Ureter (tissue), 1 donor: ENCODE results near the gene AP1G2. TPM values are rescaled to one million over a fixed set of nuclear protein-coding genes. Genes with fewer than 3 reads are reported as not detected.
A peak's percentile ranks its signal among the peaks of the same experiment; 100 is the strongest.

Source experiments
- DNase-seq: peaks from one replicate; pipeline ENCODE4 v3.0.0-alpha.2; 2020; ENCODE audit warnings: low spot score
- total RNA-seq: library from RNA; stranded (reverse); gene quantifications from one replicate; pipeline ENCODE4 v1.2.4, GENCODE V29; 2023
- donor health status: DM: yes; HTN: yes; CAD: no.

The AP1G2 gene
- total RNA-seq, 1 donor from 2014 or later: 248 TPM

DNA sequence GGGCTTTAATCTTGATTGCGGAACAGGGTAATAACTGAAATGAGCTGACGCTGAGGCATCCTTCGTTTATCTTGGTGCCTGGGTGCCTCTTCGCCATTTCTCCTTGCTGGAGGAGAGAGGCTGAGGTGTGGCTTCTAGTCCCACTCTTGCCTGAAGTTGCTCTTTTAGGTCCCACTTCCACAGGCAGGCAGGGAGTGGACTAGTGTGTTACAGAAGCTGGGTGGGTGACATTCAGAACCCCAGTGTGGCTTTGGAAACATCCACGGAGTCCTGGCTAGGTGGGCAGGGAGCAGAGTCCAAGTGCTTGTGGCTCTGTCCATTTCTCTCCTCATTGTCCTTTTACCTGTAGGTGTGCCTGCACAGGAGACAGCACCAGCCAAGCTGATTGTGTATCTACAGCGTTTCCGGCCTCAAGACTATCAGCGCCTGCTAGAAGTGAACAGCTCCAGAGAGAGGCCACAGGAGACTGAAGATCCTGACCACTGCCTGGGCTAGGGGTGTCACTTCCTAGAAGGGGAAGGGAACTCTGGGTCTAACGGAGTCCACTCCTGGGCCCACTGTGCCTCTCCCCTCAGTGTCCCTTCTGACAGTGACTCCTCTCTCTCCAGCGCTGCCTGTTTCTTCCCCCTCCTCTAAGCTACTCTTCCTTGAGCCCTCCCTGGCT lies 9.1 kb downstream of the AP1G2 start:
- DNase-seq: no peak

DNA sequence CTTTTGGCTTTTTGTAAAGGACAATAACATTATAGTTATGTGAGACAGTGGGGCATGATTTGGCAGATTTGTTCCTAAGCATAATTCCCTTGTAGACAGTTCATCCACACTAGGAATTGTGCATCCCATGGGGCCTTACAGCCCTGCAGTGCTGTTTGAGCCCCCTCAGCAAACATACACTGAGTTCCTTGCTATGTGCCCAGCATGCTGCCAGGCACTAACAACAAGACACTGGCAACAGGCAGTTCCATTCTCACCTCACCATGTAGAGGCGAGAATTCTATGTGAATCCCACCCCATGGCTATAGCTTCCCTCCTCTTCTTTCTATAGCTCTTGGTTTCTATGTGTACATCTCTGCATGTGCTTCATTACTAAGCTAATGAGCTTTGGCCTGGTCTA lies 9.6 kb downstream of the AP1G2 start:
- no peak for DNase-seq

DNA sequence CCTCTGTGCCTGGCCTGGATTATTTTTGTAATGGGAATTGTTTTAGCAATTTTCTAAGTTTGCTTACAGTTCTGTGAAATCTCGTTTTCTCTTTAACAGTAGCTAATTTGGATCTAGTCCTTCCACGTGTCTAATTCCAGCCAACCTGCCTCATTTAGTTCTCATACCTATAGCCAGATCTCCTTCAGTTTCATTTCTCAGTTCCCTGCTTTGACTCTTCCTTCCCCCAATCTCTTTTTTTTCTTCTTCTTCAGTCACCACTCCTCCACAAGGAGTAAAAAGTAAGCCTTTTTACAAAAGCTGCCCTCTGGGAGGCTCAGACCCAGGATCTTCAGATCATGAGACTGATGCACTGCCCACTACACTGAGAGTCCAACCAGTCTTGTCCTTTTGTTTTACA lies 10.1 kb downstream of the AP1G2 start:
- DNase-seq: no peak

DNA sequence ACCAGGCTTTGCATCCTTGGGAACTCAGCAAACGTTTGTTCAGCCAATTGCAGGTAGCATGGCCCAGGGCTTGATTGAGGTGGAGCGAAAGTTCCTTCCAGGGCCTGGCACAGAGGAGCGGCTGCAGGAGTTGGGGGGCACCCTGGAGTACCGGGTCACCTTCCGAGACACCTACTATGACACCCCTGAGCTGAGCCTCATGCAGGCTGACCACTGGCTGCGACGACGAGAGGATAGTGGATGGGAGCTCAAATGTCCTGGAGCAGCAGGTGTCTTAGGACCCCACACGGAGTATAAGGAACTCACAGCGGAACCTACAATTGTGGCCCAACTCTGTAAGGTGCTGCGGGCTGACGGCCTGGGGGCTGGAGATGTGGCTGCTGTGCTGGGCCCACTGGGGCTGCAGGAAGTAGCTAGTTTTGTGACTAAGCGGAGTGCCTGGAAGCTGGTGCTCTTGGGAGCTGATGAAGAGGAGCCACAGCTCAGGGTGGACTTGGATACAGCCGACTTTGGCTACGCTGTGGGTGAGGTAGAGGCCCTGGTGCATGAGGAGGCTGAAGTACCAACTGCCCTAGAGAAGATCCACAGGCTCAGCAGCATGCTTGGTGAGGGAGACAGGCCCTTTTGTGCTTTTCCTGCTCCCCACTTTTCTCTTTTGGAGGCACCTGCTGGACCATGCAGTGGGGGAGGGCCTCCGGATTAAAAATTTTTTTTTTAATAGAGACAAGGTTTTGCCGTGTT lies 10.7 kb downstream of the AP1G2 start:
- DNase-seq: no peak

DNA sequence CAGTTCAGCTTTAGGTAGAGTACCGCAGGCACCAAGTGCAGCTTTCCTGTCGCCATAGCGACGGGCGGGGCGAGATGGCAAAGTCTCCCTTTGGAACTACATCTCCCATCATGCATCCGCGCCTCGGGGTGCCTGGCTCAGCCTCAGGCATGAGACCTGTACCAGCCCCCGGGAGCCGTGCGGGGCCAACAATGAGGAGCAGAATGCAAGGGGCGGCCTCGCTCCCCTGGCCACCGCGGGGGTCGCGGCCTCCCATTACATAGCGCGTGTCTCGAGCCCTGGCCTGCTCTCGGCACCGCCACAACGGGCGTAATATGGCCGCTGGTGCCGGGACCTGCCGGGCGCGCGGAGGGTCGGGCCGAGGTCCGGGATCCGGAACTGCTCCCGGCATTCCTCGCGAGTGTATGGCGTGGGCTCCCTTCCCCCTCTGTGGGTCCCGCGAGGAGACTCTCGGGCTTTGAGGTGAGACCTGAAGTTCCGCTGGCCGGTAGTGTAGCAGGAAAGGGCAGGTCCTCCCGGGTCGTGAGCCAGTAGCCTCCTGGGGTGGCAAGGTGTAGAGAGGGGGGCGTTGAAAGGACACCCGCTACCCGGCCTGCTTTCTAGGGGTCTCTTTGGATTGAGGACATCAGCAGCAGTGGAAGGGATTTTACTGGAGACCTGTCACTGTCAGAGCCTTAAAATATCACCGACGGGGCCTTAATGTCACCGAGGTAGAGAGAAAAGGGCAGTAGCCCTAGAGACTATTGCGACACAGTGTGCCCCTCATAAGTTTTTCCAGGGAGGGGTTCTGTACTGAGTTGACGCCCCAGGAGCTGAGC lies 11.5 kb downstream of the AP1G2 start, which contains the start of gene THTPA:
Gene THTPA, plus strand, starts transcription at position 390 of the 818 bp plus-strand sequence. CDS start 487 bp downstream, outside the sequence.
- DNase-seq: peak; percentile 92

DNA sequence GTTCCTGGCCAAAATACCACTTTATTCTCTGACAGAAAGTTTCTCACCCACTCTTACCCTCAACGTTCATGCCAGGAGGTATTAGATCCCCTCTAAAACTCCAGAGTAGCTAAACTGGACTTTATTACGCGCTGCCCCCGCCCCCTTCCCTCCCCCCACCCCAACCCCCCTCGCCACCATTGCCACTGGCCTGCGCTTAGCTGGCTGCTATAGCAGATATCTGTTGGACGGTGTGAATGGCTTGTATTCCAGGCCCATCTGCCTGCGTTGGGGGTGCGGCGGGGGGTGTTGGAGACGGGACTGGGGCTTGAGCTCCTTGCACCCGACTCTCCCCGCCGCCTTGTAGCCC lies 12.1 kb downstream of the AP1G2 start:
- DNase-seq: no peak

DNA sequence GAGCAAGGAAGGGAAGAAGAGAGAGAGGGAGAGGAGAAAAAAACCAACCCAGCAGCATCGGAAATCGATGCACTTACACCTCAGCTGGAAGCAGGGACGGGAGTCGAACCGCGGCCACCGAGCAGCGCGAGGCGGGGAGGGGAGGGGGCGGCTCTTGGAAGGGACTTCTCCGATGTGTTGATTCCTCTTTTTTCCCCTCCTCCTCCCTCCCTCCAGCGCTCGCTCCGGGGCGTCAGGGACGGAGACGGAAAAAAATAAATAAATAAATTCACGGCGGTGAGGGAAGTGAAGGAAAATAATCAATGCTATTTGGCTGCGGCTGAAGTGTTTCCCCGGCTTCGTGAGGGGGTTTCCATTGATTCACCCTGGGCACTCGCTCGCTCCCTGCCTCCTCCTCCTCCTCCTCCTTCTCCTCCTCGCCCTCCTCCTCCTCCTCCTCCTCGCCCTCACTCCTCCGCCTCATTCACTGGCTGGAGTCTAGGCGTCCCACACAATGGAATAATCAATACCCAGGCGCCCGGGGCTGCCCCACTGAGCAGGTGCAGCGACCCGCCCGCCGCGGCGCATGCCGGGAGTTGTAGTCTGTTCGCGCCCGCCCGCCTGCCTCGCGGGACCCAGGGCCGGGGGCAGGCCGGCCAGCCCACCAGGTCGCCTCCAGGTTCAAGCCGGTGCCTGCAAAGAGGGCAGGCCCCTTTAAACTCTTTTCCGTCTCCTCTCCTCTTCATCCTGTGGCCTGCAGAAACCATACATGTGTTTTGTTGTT lies 16.1 kb downstream of the AP1G2 start, which contains the start of gene ZFHX2:
Gene ZFHX2, minus strand, starts transcription at position 500 of the 763 bp plus-strand sequence. CDS start 16,440 bp downstream, outside the sequence.
- no peak for DNase-seq

DNA sequence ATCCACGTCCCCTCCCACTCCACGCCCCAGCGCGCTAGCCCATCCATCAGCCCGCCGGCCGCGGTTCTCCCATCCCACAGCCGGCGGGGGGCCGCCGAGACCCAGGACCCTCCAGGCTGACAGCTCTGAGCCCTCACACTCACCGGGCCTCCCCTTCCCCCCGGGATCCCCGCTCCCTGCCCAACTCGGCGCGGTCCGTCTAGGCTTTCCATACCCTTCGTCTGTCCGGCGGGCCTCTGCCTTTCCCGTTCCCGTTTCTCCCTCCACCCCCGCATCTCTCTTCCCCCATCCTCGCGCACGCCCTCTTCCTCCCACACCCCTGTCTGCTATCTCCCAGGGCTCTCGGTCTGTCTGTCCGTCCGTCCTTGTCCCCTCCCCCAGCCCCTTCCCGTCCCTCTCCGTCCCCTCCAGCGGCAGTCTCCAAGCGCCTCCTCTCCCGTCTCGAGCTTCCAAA lies 16.8 kb downstream of the AP1G2 start:
- DNase-seq: no peak

DNA sequence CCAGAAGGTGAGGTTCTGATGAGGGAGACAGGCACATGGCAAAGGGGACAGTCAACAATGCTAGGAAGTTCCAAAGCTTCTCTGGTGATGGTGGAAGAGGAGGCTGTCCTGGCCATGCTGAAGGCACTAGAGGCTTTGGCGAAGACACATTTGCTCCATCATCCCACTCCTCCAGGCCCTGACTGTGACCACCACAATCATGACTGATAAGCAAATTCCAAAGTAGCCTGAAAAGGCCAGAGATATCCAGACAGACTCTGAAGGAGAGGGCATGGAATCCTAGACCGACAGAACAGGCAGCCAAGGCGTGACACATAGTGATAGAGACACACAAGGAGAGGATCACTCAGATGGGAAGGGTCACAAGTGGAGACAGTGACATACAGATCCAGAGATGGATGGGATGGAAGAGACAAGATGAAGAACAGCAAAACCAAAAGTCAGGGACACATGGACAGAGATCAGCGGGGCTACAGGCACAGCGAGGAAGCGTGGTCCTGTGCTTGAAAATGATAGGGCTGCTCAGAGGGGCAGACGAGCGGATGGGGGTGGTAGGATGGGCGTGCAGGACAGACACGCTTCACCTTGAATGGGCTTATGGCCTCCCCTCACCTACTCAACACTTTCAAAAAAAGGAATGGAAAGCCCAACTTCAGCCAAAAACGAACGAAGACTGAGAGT lies 17.3 kb downstream of the AP1G2 start:
- no peak for DNase-seq

DNA sequence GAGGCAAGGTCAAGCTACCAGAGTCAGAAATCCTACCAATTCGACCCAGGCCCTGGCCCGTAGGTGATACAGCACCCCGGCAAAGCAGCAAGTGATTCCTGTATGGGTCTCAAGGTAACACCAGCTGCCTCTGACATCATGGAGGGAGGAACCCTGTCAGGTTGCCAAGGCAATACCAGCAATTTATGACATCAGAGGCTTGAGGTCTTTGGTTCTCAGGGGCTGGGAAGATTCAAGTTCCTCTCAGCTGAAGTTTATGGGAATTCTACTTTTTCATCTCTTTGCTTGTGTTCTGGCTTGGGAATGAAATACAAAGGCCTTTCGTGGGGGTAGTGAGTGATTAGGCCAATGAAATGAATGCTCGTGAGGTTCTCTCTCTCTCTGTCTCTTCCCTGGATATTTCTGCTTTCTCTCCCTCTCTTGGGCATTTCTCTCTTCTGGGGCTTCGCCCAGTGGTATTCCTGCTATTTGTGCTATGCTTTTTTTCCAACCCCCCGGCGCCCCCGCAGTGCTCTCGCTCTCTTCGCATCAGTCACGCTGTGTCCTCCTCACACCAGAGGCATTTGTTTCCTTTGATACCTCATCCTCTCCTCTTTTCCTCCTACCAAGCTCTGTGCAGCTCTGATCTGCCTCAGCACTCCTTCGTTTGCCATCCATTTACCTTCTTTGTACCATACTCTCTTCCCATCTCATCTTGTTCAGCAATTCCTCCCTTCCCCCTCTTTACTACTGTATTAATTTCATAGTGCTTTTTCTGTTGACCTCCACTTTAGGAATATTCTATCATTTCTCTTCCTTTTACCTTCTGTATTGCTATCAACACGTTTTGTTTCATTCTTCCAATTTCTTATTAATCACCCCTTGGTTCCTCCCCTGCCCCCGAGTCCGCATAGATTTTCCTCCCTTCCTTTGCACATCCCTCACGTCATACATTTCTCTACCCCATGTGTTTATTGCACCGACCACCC lies 19.0 kb downstream of the AP1G2 start:
- no peak for DNase-seq

DNA sequence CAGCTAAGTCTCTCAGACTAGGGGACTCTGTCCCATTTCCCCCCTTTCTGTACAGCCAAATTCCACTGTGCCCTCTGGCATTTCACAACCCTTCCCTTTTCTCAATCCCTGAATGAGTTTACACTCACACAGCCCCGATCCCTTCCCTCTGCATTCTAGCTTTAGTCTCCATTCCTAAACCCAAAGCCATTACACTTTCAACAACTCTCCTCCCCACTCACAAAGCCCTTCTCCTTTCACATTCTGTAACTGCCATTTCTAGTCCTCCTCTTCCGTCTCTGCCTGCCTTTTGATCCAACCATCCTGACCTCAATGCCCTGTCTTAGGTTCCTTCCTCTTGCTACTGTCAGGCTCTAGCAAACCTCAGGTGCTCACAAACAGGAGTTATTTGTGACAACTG lies 19.7 kb downstream of the AP1G2 start:
- DNase-seq: no peak

DNA sequence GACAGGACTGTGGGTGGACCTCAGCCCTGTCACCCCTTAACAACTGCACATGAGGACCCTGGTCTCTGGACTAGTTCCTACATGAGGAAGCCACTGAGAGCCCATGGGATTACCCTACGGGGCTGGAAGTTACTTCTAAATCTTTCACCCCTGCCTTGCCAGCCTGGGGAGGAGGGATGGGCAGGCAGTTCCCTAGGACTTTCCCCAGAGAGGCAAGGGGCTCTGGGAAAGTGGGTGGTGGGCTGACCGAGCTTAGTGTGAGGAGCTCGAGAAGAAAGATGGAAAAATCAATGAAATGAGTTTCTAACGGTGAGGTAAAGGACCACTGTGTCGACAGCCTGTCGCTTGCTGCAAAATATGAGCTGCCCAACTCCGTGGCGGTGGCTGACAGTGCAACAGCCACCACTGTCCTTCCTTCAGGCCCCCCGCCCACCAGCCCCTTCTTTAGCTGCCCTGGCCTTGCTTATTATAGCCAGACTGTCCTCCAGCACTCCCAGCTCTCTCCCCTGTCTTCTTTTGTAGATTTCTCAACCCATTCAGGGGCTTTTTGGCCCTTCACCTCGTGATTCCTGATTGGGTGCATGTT lies 21.0 kb downstream of the AP1G2 start:
- DNase-seq: no peak

DNA sequence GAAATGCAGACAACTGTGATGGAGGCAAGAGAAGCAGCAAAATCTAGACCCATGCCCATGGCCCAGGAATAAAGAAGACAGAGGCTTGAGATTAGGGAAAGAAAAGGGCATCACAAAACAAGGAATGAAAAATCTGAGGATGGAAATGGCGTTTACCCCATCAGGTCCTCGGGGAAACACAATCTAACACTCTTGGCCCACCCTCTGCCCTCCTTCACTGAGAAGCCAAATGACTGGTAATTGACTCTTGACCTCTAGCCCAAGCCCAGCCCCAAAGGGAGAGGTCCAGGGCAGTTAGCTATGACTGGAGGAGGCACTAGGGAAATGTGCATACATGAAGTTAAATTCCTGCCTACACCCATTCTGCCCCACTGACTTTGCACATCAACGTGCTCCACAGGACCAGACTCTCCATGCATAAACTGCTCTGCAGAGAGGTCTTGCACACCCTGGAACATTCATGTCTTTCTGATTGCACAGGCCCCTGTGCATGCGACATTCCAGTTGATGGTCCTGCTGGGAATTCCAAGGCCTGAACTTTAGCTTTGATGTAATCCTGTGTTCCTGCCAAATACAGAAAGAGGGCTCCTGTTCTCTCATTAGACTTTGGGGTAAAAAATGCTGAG lies 21.7 kb downstream of the AP1G2 start:
- DNase-seq: no peak

DNA sequence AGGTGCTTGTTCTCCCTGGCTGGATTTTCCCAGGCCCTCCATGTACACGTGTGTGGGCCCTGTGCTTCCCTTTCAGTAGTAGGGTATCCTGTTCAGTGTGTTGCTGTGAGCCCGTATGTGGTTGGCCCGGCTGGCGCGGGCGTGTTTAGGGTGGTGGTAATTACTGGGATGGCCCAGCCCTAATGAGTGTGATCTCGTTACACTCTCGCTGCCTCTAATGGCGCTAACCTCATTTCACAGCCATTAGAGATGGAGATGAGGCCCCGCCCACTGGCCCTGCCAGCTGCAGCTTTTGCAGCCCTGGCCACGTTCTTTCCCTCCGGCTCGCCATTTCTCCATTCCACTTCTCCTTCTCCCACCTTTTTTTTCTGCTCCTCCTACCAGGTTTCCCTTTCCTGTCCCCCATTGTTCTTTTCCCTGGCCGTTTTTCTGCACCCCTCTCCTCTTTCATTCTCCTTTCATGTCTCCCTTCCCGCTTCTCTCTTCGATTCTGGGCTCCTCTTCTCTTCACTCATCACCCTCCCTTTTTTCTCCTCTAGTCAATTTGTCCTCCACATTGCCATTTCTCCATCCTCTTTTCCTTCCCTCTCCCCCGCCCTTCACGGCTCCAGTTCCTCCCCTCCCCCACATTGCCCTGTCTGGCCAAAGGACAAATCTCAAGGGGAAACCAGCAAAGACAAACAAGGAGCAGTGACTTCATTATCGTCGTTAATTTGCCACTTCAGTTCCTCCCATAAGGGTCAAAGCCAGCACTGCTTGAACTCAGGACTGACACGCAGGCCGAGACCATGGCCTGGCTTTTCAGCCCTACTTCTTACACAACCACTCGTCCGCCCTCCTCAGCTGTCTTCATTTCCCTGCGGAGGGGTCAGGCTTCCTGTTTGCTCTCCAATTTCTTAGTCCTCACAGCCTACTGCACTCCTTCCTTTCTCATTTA lies 22.8 kb downstream of the AP1G2 start:
- no peak for DNase-seq

DNA sequence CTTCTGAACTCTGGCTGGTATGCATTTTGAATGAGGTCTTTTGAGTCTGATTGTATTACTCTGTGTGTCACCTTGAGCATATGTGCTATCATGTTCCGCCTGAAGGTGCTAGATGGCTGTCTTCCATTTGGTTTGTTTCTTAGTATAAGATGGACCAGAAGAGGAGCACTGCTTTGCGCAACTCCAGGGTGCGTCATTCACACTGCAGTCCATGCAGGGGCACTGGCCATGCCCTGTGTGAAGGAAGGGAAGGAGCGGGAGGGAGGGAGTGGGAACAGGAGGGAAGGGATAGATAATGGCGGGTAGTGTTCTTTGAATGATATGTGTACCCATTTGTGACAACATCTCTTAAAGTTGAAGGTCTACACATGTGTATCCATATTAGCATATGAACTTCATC lies 24.2 kb downstream of the AP1G2 start:
- no peak for DNase-seq

DNA sequence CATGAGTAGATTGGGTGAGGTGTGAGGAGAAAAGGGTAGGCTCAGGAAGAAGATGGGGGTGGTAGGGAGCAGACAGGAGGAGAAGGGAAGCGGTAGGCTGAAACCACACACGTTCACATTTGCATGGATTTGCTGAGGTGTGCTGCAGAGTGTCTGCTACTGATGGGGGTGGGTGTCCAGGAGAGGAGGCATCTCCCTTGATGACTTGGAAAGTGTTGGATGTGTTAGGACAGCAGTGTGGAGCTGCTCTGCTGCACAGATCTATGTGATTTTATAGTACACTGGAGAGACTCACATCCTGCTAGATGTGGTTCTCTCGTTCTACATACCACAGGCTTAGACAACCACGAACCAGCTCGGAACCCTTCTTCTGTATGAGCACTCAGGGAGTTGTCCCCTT lies 25.3 kb downstream of the AP1G2 start:
- DNase-seq: no peak

DNA sequence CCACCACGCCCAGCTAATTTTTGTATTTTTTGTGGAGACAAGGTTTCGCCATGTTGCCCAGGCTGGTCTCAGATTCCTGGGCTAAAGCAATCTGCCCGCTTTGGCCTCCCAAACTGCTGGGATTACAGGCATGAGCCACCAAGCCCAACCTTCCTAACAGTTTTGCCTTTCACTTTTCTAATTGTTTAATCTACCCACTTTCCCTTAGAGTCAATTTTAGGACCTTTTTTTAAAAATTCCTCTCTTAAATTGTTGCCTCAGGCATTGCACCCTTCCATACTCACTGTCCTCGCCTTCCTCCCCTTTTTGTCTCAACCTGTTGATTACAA lies 27.5 kb downstream of the AP1G2 start:
- no peak for DNase-seq
